Measurements from ENCODE around the gene SWI5. TPM values are rescaled to one million over a fixed set of nuclear protein-coding genes. Genes with fewer than 3 reads are reported as not detected.

SWI5 gene
- total RNA-seq, 1 donor from 2014 or later, result 16.2 TPM

DNA sequence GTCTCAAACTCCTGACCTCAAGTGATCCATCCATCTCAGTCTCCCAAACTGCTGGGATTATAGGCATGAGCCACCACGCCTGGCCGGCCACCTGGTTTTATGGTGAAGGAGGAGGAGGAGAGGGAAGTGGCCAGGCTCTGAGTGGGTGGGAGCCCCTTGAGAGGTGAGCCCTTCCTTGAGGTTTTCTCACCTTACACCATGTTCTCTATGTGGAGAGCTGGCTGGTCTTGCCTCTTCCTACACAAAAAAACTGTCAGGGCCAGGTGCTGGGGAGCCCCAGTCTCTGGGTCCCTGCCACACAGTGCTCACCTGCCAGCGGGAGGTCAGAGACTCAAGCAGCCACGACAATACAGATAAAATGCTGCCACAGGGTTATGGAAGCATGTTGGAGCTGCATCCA is 18.1 kb downstream of the SWI5 start:
- no peak for DNase-seq
- Histone ChIP-seq H3K27me3 (ENCODE audit: low read depth) (no peaks in the 10 kb centered on the region), H3K9me3 (replicated peaks) (no peaks in the 10 kb centered on the region), H3K4me1 (peaks cover 4% of the 10 kb centered on the region), H3K4me3 (no peak overlapping the region), H3K27ac (replicated peaks) (no peak overlapping the region), H3K36me3 (peaks cover 12% of the 10 kb centered on the region)
- TF ChIP-seq, protein P1, sequence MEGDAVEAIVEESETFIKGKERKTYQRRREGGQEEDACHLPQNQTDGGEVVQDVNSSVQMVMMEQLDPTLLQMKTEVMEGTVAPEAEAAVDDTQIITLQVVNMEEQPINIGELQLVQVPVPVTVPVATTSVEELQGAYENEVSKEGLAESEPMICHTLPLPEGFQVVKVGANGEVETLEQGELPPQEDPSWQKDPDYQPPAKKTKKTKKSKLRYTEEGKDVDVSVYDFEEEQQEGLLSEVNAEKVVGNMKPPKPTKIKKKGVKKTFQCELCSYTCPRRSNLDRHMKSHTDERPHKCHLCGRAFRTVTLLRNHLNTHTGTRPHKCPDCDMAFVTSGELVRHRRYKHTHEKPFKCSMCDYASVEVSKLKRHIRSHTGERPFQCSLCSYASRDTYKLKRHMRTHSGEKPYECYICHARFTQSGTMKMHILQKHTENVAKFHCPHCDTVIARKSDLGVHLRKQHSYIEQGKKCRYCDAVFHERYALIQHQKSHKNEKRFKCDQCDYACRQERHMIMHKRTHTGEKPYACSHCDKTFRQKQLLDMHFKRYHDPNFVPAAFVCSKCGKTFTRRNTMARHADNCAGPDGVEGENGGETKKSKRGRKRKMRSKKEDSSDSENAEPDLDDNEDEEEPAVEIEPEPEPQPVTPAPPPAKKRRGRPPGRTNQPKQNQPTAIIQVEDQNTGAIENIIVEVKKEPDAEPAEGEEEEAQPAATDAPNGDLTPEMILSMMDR (IDR thresholded peaks at IDR 0.05; ENCODE audit: borderline replicate concordance), result no peak
- intact Hi-C loops (cut with micrococcal nuclease), result no loop called here

DNA sequence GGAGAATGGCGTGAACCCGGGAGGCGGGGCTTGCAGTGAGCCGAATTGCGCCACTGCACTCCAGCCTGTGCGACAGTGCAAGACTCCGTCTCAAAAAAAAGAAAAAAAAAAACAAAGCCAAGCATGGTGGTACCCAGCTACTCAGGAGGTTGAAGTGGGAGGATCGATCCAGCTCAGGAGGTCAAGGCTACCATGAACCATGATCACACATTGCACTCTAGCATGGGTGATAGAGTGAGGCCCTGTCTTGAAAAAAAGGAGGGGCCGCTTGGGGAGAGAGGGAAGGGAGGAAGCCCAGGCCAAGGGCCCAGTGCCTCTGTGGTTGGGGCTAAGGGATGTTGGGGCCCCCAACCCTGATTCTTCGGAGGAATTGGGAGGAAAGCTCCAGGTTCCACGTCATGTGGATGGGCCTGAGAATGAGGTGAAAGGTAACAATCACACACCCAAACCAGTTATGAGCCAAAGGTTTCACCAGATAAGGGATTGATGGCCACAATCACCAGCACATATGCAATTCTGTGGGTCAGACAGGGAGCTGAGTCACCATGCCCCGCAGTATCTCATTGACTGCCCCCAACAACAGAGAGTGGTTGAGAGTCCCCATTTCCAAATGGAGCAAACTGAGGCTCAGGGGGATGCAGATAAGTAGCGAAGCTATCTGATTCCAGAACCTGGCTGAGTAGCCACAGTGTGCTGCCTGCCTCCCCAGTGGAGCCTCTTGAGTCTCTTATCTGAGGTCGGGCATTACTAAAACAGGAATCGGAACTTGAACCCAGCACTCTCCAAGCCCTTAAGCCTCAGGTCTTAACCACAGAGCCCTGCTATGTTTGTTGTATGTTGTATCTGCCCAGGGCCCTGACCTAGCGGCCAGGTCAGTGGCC is 20.5 kb downstream of the SWI5 start:
- H3K4me1 ChIP-seq, result peaks cover 4% of the 10 kb centered on the region
- H3K9me3 ChIP-seq (replicated peaks), result no peaks in the 10 kb centered on the region
- DNase-seq, result no peak
- TF ChIP-seq, protein P1 (IDR thresholded peaks at IDR 0.05; ENCODE audit: borderline replicate concordance), result no peak
- peaks cover 7% of the 10 kb centered on the region for H3K36me3 ChIP-seq
- no peak overlapping the region for H3K4me3 ChIP-seq
- H3K27me3 ChIP-seq (ENCODE audit: low read depth), result no peaks in the 10 kb centered on the region
- H3K27ac ChIP-seq (replicated peaks), result no peak overlapping the region
- intact Hi-C loops (cut with micrococcal nuclease), result no loop called here

DNA sequence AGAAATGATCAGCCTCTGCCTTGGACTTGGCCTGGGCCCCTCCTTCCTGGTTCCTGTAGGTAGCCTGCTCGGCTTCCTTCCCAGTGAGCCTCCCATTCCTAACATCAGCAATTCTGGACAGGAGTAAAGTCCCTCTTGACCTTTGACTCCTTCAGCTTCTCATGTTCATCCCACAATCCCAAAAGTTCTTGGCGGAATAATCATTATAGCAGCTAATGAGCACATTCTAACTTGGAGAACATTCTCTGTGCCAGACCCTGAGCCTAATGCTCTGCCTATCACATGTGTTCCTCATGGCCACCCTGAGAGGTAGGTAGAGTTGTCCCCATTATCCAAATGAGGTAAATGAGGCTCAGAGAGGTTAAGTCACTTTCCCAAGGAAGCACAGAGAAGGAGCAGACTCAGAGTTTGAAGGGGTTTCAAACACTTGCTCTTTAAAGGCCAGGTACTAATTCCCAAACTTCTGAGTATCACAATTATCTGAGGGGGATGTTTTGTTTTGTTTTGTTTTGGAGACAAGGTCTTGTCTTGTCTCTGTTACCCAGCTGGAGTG is 21.2 kb downstream of the SWI5 start:
- Histone ChIP-seq H3K4me1 (peaks cover 4% of the 10 kb centered on the region), H3K4me3 (no peak overlapping the region), H3K9me3 (replicated peaks) (no peaks in the 10 kb centered on the region), H3K36me3 (peaks cover 7% of the 10 kb centered on the region), H3K27me3 (ENCODE audit: low read depth) (no peaks in the 10 kb centered on the region), H3K27ac (replicated peaks) (no peak overlapping the region)
- TF ChIP-seq, protein P1 (IDR thresholded peaks at IDR 0.05; ENCODE audit: borderline replicate concordance), result no peak
- intact Hi-C loops (cut with micrococcal nuclease), result no loop called here
- no peak for DNase-seq

DNA sequence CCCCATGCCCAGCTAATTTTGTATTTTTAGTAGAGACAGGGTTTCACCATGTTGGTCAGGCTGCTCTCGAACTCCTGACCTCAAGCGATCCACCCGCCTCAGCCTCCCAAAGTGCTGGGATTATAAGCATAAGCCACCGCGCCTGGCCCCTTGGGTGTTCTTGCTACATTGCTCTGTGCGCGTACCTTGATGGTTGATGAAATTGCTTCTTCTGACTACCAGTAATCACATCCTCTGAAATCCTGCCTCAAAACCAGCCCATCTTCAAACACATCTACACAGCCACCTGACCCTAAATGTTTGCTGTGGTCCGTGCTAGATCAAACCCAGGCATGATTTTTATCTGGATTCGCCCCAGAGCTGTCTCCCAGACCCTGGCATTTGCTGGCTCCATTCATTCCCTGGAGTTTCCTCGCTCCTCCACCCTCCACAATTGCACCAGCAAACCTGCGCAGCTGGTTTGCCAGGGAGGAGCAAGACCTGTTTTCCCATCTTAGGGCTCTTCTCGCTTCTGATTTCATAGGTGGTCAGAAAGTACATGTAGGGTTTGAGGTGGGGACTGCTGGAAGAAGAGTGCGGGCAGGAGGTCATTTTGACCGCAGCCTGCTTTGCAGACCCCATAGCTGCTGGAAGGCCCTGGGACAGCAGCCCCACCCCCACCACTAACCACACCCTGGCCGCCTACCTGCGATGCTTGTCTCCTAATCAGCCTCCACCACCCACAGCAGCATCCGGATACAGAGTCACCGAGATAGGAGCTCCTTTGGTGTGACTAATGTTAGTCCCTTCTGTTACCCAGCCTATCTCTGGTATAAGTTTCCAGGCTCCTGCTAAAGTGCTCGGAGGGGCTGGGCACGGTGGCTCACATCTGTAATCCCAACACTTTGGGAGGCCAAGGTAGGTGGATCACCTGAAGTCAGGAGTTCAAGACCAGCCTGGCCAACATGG is 22.7 kb downstream of the SWI5 start:
- no peak overlapping the region for H3K4me3 ChIP-seq
- peaks cover 4% of the 10 kb centered on the region for H3K4me1 ChIP-seq
- TF ChIP-seq, protein P1 (IDR thresholded peaks at IDR 0.05; ENCODE audit: borderline replicate concordance), result no peak
- no peaks in the 10 kb centered on the region for H3K27me3 ChIP-seq (ENCODE audit: low read depth)
- H3K9me3 ChIP-seq (replicated peaks), result no peaks in the 10 kb centered on the region
- intact Hi-C loops (cut with micrococcal nuclease), result no loop called here
- DNase-seq, result no peak
- H3K36me3 ChIP-seq, result peaks cover 6% of the 10 kb centered on the region
- H3K27ac ChIP-seq (replicated peaks), result no peak overlapping the region
